AML-193 (cell line): ENCODE measurements around the gene PHF23.

ENCODE experiments used
- DNase-seq, 2 experiments: peaks; one replicate each; lab custom pipeline; 2025; lab: John Stamatoyannopoulos, UW

Gene PHF23

DNA sequence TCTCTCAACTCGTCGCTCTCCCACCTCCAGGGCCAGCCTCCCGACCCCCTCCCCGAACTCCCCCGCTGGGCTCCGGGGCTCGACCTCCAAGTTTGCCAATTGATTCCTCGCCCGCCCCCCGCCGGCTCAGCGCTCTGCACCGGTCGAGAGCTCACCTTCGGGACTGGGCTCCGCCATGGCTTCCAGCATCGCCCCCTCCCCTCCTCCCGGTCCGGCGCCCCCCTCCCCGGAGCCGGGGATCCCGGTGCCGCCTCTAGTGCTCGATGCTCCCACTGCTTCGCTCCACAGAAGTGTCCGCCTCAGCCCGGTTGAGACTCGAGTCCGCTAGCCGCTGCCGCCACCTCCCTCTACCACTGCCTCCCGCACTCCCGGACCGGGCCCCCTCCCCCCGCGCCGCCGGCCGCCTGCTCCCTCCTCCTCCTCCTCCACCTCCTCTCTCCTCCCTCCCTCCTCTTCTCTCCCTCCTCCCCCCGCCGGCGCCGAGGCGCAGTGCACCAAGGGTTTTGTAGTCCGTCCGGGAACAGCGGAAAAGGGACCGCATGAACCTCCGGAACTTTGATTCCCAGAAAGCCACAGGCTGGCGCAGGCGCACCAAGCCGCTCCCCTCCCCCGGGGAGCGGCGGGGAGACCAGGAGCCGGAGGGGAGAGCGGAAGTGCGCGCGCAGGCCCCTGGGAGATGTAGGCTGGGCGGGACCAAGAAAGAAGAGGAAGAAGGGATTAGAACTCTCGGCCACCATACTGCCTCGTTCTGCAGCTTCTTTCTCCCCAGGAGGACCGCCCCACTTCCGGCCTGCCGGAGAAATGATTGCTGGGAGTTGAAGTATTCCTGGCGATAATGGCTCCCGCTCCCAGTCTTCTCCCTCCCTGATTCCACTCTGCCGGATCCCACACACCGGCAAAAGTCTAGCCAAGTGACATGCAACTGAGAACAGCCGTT lies at the start of gene PHF23:
Gene PHF23 (minus strand): TSS at position 367 of the 937 bp plus-strand sequence. CDS start 178 bp downstream, at position 189.
- DNase-seq = peak; percentile 87

DNA sequence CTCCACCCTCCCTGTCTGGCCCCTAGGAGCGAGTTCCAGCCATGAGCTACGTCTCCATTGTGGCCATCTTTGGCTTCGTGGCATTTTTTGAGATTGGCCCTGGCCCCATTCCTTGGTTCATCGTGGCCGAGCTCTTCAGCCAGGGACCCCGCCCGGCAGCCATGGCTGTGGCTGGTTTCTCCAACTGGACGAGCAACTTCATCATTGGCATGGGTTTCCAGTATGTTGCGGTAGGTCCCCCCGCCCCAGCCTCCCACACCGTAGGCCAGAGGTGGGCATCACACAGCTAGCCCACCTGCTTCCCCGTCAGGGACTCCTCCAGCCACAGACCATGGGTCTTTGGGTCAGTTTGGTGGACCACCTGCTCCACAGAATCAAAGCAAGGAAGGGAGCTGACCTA lies 46.4 kb upstream of the PHF23 start:
- no peak for DNase-seq

DNA sequence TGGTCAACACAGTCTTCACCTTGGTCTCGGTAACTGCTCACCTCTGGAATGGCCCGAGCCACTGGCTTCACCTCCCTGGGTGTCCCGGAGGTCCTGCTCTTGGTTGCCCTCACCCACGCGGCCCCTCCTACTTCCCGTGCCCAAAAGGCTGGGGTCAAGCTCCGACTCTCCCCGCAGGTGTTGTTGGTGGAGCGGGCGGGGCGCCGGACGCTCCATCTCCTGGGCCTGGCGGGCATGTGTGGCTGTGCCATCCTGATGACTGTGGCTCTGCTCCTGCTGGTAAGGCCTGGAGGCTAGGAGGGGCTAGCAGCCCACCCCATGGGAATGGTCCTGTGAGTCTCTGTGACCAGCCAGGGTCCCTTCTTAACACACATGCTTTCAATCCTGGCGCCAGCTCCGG lies 45.7 kb upstream of the PHF23 start:
- DNase-seq = no peak

DNA sequence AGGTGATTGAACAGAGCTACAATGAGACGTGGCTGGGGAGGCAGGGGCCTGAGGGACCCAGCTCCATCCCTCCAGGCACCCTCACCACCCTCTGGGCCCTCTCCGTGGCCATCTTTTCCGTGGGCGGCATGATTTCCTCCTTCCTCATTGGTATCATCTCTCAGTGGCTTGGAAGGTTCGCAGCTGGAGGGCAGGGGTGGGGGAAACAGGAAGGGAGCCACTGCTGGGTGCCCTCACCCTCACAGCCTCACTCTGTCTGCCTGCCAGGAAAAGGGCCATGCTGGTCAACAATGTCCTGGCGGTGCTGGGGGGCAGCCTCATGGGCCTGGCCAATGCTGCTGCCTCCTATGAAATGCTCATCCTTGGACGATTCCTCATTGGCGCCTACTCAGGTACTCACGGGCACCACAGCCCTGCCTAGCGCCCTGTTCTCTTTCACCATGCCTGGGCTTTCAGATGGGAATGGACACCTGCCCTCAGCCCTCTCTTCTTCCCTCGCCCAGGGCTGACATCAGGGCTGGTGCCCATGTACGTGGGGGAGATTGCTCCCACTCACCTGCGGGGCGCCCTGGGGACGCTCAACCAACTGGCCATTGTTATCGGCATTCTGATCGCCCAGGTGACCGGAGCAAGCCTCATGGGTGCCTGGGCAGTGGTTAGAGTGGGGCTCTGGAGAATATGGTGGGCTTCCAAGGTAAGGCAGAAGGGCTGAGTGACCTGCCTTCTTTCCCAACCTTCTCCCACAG lies 44.4 kb upstream of the PHF23 start:
- DNase-seq = no peak

DNA sequence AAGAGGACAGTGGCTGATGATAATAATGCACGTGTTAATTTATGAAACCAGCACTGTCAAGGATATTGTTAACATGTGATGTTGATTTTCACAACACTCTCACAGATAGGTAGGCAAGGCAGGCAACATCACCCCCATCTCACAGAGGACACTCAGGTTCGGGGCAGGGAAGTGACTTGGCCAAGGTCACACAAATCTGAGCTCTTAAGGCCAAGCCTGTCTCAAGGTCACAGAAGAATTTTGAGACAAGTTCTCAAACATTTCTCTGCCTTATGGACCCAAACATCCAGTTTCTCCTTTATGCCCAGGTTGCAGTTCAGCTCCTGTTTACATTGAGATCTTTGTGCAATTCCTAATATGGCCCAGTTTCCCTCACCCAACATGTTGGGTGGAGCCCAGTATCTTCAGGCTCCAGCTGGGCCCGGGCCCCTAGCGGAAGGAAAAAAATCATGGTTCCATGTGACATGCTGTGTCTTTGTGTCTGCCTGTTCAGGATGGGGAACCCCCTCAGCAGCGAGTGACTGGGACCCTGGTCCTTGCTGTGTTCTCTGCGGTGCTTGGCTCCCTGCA lies 43.6 kb upstream of the PHF23 start:
- no peak for DNase-seq

DNA sequence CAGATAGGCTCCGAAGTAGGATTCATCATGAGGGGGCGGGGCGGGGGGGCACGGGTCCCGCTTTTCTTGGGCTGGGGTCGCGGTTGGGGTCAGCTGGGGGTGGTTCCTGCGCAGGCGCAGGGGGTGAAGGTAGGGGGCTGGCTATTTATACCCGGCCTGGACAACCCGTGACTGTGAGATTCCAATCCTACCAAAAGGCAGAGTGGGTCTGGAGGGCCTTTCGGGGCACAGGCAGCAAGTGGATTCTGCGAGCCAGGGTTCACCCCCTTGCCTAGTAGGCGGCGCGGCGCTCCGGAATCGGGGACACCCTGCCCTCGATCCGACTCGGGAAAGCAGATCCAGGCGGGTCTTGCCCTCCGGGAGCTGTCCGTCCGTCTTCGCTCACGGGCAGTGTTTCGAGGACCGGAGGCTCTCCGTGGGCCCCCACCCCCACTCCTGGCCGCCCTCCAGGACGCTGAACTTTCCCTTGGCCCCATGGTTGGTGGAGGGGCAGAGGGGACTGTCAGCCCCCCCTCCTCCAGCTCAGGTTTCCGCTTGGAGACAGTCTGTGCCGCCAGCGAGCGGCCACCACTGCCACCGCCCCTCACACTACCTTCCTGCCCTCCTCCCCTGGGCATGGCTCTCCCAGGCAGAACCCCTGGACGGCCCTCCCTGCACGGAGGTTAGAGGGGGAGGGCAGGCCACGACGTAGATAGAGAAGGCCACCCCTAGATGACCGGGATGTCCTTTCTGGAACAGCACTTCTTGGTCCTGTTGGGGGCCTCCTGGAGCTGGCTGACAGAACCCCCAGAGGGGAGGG lies 42.9 kb upstream of the PHF23 start:
- no peak for DNase-seq

DNA sequence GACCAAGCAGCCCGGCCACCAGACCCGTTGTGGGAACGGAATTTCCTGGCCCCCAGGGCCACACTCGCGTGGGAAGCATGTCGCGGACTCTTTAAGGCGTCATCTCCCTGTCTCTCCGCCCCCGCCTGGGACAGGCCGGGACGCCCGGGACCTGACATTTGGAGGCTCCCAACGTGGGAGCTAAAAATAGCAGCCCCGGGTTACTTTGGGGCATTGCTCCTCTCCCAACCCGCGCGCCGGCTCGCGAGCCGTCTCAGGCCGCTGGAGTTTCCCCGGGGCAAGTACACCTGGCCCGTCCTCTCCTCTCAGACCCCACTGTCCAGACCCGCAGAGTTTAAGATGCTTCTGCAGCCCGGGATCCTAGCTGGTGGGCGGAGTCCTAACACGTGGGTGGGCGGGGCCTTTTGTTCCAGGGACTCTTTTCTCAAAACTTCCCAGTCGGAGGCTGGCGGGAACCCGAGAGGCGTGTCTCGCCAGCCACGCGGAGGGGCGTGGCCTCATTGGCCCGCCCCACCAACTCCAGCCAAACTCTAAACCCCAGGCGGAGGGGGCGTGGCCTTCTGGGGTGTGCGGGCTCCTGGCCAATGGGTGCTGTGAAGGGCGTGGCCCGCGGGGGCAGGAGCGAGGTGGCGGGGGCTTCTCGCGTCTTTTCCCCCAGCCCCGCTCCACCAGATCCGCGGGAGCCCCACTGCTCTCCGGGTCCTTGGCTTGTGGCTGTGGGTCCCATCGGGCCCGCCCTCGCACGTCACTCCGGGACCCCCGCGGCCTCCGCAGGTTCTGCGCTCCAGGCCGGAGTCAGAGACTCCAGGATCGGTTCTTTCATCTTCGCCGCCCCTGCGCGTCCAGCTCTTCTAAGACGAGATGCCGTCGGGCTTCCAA lies 42.1 kb upstream of the PHF23 start, which contains the start of gene SLC2A4:
Gene SLC2A4 (plus strand): TSS at position 645 of the 879 bp plus-strand sequence. CDS start 217 bp downstream, at position 862.
- peak; percentile 41 to 56 for DNase-seq

DNA sequence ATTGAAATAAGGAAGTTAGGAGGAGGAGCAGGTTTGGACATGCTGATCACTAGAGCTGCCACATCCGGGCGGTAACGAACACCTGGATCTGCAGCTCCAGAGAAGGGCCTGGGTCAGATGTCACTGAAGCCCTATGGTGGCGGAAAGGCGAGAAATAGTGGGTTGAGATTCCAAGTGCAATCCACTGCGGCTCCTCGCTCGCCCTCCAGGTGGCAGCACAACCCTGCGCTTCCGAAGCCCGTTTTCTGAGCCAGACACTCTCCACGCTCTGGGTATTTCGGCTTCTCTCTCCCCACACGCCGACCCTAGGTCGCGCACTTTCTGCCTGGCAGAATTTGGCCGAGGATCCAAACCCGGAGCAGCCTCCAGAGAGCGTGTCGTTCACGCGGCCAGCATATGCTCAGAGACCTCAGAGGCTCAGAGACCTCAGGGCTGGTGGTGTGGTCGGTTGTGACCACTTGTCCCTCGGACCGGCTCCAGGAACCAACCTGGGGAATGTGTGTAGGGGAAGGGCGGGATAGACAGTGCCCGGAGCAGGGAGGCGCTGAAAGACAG lies 41.3 kb upstream of the PHF23 start:
- peak; percentile 45 to 46 for DNase-seq

DNA sequence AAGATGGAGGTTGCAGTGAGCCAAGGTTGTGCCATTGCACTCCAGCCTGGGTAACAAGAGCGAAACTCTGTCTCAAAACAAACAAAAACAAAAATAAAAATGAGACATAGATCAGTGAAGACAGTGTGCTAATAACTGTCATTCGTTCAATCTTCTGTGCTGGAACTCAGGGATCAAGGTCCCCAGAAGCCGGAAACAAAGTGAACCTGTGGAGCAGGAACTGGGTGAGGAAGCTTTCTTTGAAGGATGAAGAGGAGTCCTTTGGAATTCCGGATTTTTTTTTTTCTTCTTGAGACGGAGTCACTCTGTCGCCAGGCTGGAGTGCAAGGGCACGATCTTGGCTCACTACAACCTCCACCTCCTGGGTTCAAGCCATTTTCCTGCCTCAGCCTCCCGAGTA lies 40.2 kb upstream of the PHF23 start:
- DNase-seq = no peak

DNA sequence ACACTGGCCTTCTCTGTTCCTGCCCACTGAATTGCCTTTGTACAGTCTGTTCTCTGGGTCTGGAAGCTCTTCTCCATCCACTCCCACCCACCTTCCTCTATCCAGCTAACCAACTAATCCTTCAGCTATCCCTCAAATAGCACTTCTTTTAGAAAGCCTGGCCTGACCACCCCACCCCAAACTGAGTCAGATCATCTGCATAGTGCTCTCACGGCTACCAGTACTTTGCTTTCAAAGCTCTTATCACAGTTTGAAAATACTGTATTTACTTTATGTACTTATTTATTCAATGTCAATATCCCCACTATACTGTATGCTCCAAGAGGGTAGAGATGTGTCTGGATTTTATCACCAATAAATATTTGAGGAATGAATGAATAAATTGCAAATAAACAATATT lies 27.5 kb upstream of the PHF23 start:
- DNase-seq = no peak

DNA sequence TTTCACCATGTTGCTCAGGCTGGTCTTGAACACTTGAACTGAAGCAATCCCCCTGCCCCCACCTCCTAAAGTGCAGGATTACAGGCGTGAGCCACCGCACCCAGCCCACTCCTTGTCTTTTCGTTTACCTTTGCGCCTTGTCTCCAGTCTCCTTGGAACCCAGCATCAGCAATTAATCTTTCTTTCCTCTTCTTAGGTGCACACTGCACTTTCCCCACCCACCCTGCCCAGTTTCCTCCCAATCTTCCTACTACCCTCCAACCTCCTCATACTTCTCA lies 24.5 kb upstream of the PHF23 start:
- no peak for DNase-seq

DNA sequence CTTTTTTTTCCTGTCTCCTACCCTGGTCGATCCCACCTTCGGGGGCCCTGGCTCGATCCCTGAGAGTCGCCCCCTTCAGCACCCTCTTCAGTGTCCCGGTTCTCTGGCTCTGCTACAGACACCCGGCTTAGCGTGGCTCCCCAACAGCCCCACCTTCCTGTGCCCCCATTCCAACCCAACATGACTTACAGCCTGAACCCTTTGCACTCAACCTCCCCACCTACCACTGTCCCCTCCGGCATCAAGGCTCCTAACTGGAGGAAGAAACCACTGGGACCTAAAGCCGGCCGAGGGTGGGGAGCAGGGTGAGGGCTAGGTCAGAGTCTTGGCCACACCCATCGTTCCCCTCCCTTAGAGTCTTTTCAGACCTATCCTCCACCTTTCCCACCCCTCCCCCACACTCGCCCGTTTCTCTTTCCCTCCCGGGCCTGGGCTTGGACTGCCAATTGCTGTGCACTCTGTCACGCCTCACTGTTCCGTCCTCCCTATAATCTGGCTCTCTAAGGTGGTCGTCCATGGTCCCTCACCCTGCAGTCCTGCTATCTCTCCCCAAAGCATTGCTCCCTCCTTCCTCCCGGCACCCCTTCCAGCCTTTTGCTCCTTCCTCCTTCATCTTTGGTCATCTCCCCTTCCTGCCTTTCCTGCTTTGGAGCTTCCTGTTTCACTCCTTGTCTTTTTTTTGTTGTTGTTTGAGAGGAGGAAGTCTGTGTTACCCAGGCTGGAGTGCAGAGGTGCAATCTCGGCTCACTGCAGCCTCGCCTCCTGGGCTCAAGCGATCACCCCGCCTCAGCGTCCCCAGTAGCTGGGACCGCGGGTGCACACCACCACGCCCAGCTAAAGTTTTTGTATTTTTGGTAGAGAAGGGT lies 23.9 kb upstream of the PHF23 start:
- no peak for DNase-seq

DNA sequence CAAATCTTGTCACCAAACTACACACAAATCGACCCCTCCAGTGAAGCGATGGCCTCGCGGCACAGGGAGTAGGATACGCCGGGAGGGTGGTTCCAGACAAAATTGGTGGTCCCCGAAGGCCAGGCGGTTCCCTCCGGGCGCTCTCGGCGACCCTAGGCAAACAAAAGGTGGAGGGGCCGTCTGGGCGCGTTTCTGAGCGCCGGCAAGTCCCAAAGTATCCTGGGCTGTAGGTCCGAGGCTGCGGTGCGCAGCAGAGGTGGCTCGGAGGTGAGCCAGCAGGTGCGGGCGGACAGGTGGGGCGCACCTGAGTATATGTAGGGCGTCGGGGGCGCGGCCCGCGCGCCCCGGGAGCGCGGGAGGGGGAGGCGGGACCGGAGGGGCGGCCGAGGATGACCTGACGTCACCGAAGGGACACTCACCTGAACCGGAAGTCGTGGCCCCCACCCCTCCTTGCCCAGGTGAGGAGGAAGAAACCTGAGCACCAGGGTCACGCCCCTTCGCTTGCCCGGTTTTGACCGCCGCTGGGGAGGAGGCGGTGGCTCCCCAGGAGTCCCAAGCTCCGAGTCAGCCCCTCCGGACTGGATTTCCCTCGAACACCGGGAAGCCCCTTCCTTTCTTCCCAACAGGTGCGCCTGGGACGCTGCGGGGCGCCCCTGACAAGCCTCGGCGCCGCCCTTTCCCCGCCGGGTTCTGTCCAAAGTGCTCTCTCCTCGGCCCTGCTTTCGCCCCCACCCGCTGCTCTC lies 23.1 kb upstream of the PHF23 start, which contains the start of gene CLDN7:
Gene CLDN7 (minus strand): TSS at position 287 of the 743 bp plus-strand sequence. CDS start 435 bp downstream, outside the sequence.
- no peak for DNase-seq

DNA sequence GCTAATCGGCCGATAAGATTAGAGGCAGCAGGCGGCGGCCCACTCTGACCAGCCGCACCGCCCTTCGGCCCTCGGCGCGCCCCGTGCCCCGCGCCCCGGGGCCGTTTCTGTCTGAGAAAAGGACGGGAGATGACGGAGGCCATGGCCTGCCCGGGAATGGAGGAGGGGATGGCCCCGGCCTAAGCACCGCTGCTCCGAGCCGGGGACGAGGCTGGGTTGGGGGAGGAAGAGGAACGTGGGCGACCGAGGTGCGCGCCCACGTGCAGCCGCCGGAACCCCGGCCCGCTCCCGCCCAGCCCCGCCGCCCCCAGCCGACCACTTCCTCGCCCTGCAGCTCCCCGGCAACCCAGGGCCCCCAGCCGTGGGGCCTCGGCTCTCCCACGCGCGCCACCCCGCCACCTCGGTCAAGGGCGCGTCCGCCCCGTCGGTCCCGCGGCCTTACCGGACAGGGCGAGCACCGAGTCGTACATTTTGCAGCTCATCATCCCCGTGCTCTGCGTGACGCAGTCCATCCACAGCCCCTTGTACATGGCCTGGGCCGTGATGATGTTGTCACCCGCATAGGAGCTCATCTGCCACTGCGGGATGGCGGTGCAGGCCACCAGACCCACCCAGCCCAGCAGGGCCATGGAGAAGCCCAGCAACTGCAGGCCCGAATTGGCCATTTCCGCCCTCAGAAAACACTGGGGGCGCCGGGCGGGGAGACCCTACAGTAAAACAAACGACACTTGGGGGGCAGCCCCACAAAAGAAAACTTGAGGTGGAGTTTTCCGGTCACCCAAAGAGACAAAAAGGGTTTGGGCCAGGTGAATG lies 22.3 kb upstream of the PHF23 start:
- DNase-seq = no peak

DNA sequence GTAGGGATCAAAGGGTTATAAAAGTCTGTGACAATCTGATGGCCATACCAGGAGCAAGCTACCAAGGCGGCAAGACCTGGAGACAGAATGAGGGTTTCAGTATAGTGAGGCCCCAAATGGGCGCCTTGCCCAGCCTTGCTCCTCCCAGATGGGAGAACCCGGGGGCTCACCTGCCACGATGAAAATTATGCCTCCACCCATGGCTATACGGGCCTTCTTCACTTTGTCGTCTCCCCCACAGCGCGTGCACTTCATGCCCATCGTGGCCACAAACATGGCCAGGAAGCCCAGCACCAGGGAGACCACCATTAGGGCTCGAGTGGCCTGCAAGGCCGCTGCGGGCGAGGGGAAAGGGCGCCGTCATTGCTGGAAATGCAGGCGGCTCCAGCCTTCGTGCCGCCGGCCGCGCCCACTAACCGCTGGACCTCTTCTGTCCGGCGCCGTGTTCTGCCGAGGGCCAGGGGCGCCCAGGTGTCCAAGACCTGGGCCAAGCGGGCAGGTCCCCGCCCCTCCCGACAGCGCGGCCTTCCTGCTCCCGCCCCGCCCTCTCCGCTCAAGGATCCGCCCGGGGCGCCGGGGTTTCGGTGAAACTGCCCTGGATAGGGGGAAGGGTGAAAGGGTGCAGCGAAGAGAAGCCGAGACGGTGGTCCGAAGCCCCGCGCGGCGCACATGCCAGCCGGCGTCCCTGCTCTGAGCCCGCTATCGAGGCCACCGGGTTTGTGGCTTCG lies 21.6 kb upstream of the PHF23 start:
- no peak for DNase-seq

DNA sequence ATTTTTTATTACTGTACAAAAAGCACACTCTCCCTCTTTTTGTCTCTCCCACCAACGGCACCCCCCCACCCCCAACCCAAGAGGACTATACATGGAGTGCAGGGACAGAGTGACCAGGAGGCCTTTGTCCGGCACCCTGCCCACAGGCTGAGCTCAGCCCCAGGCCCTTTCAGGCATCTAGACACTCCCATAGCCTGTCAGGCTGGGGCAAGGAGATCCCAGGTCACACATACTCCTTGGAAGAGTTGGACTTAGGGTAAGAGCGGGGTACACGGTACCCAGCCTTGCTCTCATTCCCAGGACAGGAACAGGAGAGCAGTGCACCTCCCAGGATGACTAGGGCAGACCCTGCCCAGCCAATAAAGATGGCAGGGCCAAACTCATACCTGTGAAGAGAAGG lies 20.9 kb upstream of the PHF23 start:
- no peak for DNase-seq

DNA sequence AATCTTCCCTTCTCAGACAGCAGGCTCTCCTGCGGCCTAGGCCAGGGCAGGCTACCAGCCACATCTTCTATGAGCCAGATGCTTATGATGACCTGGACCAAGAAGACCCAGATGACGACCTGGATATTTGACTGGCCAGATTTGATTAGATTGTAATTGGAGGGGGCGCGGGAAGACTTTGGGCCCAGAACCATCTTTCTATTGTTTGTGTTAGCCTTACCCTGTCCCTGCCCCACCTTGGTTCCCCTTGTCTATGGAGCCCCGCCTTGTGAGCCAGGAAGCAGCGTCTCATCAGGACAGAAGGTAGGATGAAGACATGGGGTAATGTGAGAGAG lies 20.3 kb upstream of the PHF23 start:
- DNase-seq = no peak
